Testis (tissue), 2 donors: ENCODE measurements around the gene IL15RA.

Experiments
- CTCF ChIP-seq, 3 experiments: fragments of 450-650 bp in 2 of 3; fragments of 200-600 bp in 1 of 3; sonication (generic) in 1 of 3; IDR thresholded peaks; one replicate each; pipeline ENCODE4 v1.5.1; 2016 to 2019; ENCODE audit warnings: antibody characterized with exemption in 3 of 3, mild to moderate bottlenecking in 2 of 3, moderate library complexity in 1 of 3
- POLR2A ChIP-seq: fragments of 450-650 bp; IDR thresholded peaks from one replicate; pipeline ENCODE4 v1.6.1; 2017; ENCODE audit warnings: antibody characterized with exemption, mild to moderate bottlenecking, moderate library complexity

DNA sequence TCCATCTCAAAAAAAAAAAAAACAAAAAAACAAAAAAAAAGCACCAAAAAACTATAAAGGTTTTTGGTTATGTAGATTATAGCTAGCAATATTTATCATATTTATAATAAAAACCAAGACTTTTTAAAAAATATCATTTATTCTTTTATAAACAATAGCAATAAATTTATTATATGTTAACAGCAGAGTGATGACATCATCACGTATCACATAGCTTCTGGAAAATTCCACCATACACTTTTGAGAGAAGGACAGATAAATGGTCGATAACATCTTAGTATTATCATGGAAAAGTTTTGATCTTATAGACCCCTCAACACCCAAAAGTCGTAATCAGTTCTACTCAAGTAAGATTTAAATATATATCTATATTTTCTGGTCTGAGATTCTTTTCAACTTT is 33.2 kb upstream of the IL15RA start:
- TF ChIP-seq CTCF (IDR thresholded peaks at IDR 0.05) (no peak), POLR2A (no peak)
